ENCODE measurements around the gene CD247. TPM values are rescaled to one million over a fixed set of nuclear protein-coding genes. Genes with fewer than 3 reads are reported as not detected.

The CD247 gene
- total RNA-seq, 1 experiment from 2014 or later, result 1.4 TPM

- intact Hi-C loops (cut with micrococcal nuclease; ENCODE audit: unreplicated experiment), result no loop called here
- peaks cover 14% of the 10 kb centered on the region for H3K4me1 ChIP-seq (ENCODE audit: insufficient read depth, low read length, poor library complexity, severe bottlenecking)
- no peak for TF ChIP-seq CTCF (conservative IDR thresholded peaks at IDR 0.05; ENCODE audit: low read depth, low read length)
- no peak overlapping the region for H3K4me3 ChIP-seq (ENCODE audit: low read depth, low read length, poor library complexity, severe bottlenecking)
- no peak for DNase-seq (ENCODE audit: low spot score)
- BruUV-seq (replicated peaks), result no TSS peak
- ChIA-PET POLR2A (ENCODE audit: low non-redundant PET) (no interaction called here), CTCF (no interaction called here)
- no peaks in the 10 kb centered on the region for H3K9me3 ChIP-seq (ENCODE audit: low read depth, low read length, poor library complexity, severe bottlenecking)
- H3K27me3 ChIP-seq (replicated peaks; ENCODE audit: insufficient read depth, low read depth, low read length, poor library complexity), result no peaks in the 10 kb centered on the region
- H3K36me3 ChIP-seq (ENCODE audit: insufficient read depth, low read length, poor library complexity, severe bottlenecking), result no peaks in the 10 kb centered on the region
- H3K27ac ChIP-seq (ENCODE audit: low read depth, low read length, poor library complexity, severe bottlenecking), result no peak overlapping the region
These were observed 82.8 kb downstream of the CD247 start for GRCh38 chr1:167435484-167435883.

- no peak for TF ChIP-seq CTCF (conservative IDR thresholded peaks at IDR 0.05; ENCODE audit: low read depth, low read length)
- no peak for TF ChIP-seq EZH2 (IDR thresholded peaks at IDR 0.05; ENCODE audit: borderline replicate concordance, low read depth, low read length, poor library complexity, severe bottlenecking)
- ChIA-PET CTCF (no interaction called here), POLR2A (ENCODE audit: low non-redundant PET) (no interaction called here)
- Histone ChIP-seq H3K4me1 (ENCODE audit: insufficient read depth, low read length, poor library complexity, severe bottlenecking) (peaks cover 20% of the 10 kb centered on the region), H3K4me3 (ENCODE audit: low read depth, low read length, poor library complexity, severe bottlenecking) (no peak overlapping the region), H3K9me3 (ENCODE audit: low read depth, low read length, poor library complexity, severe bottlenecking) (no peaks in the 10 kb centered on the region), H3K27ac (ENCODE audit: low read depth, low read length, poor library complexity, severe bottlenecking) (no peak overlapping the region), H3K27me3 (replicated peaks; ENCODE audit: insufficient read depth, low read depth, low read length, poor library complexity) (no peaks in the 10 kb centered on the region), H3K36me3 (ENCODE audit: insufficient read depth, low read length, poor library complexity, severe bottlenecking) (no peaks in the 10 kb centered on the region)
- BruUV-seq (replicated peaks), result no TSS peak
- intact Hi-C loops (cut with micrococcal nuclease; ENCODE audit: unreplicated experiment), result no loop called here
- no peak for DNase-seq (ENCODE audit: low spot score)
These were observed 84.0 kb downstream of the CD247 start for GRCh38 chr1:167434306-167434705.

GRCh38 chr1:167433884-167434283 lies 84.4 kb downstream of the CD247 start:
- ChIA-PET CTCF (no interaction called here), POLR2A (ENCODE audit: low non-redundant PET) (no interaction called here)
- no peak for DNase-seq (ENCODE audit: low spot score)
- no peak overlapping the region for H3K4me3 ChIP-seq (ENCODE audit: low read depth, low read length, poor library complexity, severe bottlenecking)
- no peaks in the 10 kb centered on the region for H3K9me3 ChIP-seq (ENCODE audit: low read depth, low read length, poor library complexity, severe bottlenecking)
- no peaks in the 10 kb centered on the region for H3K36me3 ChIP-seq (ENCODE audit: insufficient read depth, low read length, poor library complexity, severe bottlenecking)
- H3K4me1 ChIP-seq (ENCODE audit: insufficient read depth, low read length, poor library complexity, severe bottlenecking), result peaks cover 17% of the 10 kb centered on the region
- intact Hi-C loops (cut with micrococcal nuclease; ENCODE audit: unreplicated experiment), result no loop called here
- TF ChIP-seq CTCF (conservative IDR thresholded peaks at IDR 0.05; ENCODE audit: low read depth, low read length) (no peak), EZH2 (IDR thresholded peaks at IDR 0.05; ENCODE audit: borderline replicate concordance, low read depth, low read length, poor library complexity, severe bottlenecking) (no peak)
- H3K27ac ChIP-seq (ENCODE audit: low read depth, low read length, poor library complexity, severe bottlenecking), result no peak overlapping the region
- no TSS peak for BruUV-seq (replicated peaks)
- H3K27me3 ChIP-seq (replicated peaks; ENCODE audit: insufficient read depth, low read depth, low read length, poor library complexity), result no peaks in the 10 kb centered on the region
